ENCODE results near the gene RTN3. TPM values are rescaled to one million over a fixed set of nuclear protein-coding genes. Genes with fewer than 3 reads are reported as not detected.
A peak's percentile ranks its signal among the peaks of the same experiment; 100 is the strongest.

Gene RTN3
- total RNA-seq, 2 donors from 2014 or later, result 80.3 to 88.4 TPM

- intact Hi-C loops (cut with DNase I), result no loop called here
- DNase-seq (ENCODE audit: low spot score), result no peak
These were observed 37.7 kb downstream of the RTN3 start for GRCh38 chr11:63719001-63719400.

GRCh38 chr11:63719987-63720386 is 38.7 kb downstream of the RTN3 start:
- intact Hi-C loops (cut with DNase I), result no loop called here
- no peak for DNase-seq (ENCODE audit: low spot score)

GRCh38 chr11:63720611-63721010 is 39.3 kb downstream of the RTN3 start:
- no peak for DNase-seq (ENCODE audit: low spot score)
- intact Hi-C loops (cut with DNase I), result no loop called here

GRCh38 chr11:63729326-63729725 is 48.0 kb downstream of the RTN3 start:
- DNase-seq (ENCODE audit: low spot score), result no peak
- intact Hi-C loops (cut with DNase I), result no loop called here

- intact Hi-C loops (cut with DNase I), result no loop called here
- no peak for DNase-seq (ENCODE audit: low spot score)
These were observed 55.6 kb downstream of the RTN3 start for GRCh38 chr11:63736864-63737263.

GRCh38 chr11:63737718-63738117 is 56.4 kb downstream of the RTN3 start:
- no peak for DNase-seq (ENCODE audit: low spot score)
- intact Hi-C loops (cut with DNase I), result no loop called here

GRCh38 chr11:63738720-63739360 is 57.5 kb downstream of the RTN3 start:
- peak; percentile 86 for DNase-seq (ENCODE audit: low spot score)

GRCh38 chr11:63745304-63746170 is 64.2 kb downstream of the RTN3 start:
- DNase-seq (ENCODE audit: low spot score), result no peak
- intact Hi-C loops (cut with DNase I), result loop anchor here in 1 of 2 donors (10.0 kb wide), 1 partner anchor 281 kb away; no protein-coding TSS in a partner anchor

More at GRCh38 chr11:63738720-63739360, 57.5 kb downstream of the RTN3 start:
- intact Hi-C loops (cut with DNase I), result no loop called here

GRCh38 chr11:63747011-63747410 is 65.7 kb downstream of the RTN3 start:
- intact Hi-C loops (cut with DNase I), result loop anchor here in 1 of 2 donors (10.0 kb wide), 1 partner anchor 282 kb away; no protein-coding TSS in a partner anchor
- DNase-seq (ENCODE audit: low spot score), result no peak

GRCh38 chr11:63749624-63750023 is 68.3 kb downstream of the RTN3 start:
- intact Hi-C loops (cut with DNase I), result loop anchor here in 1 of 2 donors (10.0 kb wide), 1 partner anchor 285 kb away; no protein-coding TSS in a partner anchor
- DNase-seq (ENCODE audit: low spot score), result peak; percentile 18

GRCh38 chr11:63756919-63757761 is 75.8 kb downstream of the RTN3 start:
- intact Hi-C loops (cut with DNase I), result no loop called here
- no peak for DNase-seq (ENCODE audit: low spot score)

GRCh38 chr11:63760487-63761079 is 79.3 kb downstream of the RTN3 start:
- DNase-seq (ENCODE audit: low spot score), result no peak

GRCh38 chr11:63761188-63761587 is 79.9 kb downstream of the RTN3 start:
- peak; percentile 40 for DNase-seq (ENCODE audit: low spot score)
- intact Hi-C loops (cut with DNase I), result no loop called here

More at GRCh38 chr11:63760487-63761079, 79.3 kb downstream of the RTN3 start:
- intact Hi-C loops (cut with DNase I), result no loop called here

- DNase-seq (ENCODE audit: low spot score), result peak; percentile 81
- intact Hi-C loops (cut with DNase I), result no loop called here
These were observed 80.8 kb downstream of the RTN3 start for GRCh38 chr11:63761931-63762653.

GRCh38 chr11:63762654-63763495 is 81.6 kb downstream of the RTN3 start:
- intact Hi-C loops (cut with DNase I), result no loop called here
- peak; percentile 84 for DNase-seq (ENCODE audit: low spot score)

- DNase-seq (ENCODE audit: low spot score), result peak; percentile 81
- intact Hi-C loops (cut with DNase I), result no loop called here
These were observed 82.4 kb downstream of the RTN3 start for GRCh38 chr11:63763496-63764339.

- DNase-seq (ENCODE audit: low spot score), result peak; percentile 76
- intact Hi-C loops (cut with DNase I), result no loop called here
These were observed 83.0 kb downstream of the RTN3 start for GRCh38 chr11:63764340-63764678.

Measured in posterior vena cava (tissue), 2 donors.